ENCODE measurements around the gene NAB2. TPM values are rescaled to one million over a fixed set of nuclear protein-coding genes. Genes with fewer than 3 reads are reported as not detected.
A peak's percentile ranks its signal among the peaks of the same experiment; 100 is the strongest.

NAB2 gene
- total and polyA plus RNA-seq, 9 of the 15 experiments (the other 6 are each of a cell fraction or from before 2014, with no cell fraction given) = 0.45 to 40.9 (median 20.4) TPM

DNA sequence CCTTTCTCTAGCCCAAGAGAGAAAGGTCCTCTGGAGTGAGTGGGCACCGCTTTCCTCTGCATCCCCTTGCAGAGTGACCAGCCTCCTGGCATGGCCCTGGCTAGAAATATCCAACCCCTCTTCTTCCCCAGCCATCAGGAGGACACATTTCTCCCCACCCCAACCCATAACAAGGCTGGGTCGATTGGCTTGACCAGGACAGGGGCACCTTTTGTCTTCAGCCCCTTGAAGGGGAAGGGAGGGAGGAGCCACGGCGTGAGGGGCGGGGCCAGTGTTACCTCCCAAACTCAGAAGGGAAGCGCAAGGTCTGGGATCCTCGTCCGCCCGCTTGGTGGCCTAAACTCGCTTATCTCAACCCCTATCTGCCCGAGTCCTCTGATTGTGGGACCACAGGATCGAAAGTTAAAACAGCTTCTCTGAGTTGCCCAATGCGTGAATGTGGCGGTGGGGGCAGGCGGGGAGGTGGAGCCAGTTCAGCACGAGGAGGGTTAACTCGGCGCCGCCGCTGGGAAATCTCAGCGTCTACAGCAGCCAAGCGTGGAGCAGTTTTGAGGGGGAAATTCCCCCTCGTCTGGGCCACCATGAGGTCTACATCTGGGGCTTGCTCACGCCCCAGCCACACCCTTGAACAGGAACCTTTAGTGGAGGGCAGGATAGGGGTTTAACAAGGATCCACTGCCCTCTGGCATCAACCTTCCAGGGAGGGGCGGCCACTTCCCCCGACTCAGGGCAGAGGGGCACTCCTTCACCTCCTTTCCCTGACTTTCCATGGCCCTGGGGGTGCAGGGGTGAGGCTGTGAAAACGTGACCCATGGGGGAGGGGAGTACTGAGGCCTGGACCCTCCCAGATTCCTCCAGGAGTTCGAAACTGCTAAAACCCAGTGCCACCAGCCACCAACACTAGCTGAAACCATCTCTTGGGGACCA, 21.5 kb downstream of the NAB2 start (continued):
- TF ChIP-seq PATZ1 (CRISPR knock-in tag; IDR thresholded peaks at IDR 0.05; ENCODE audit: borderline replicate concordance) (no peak), CHD1 (IDR thresholded peaks at IDR 0.05; ENCODE audit: low read length) (peak; percentile 67), ZNF212 (CRISPR knock-in tag; IDR thresholded peaks at IDR 0.05) (no peak), EP300 (IDR thresholded peaks at IDR 0.05; ENCODE audit: low read length) (peak; percentile 25; the same call in 1 of the 2 replicates), NR2C1 (IDR thresholded peaks at IDR 0.05) (no peak), NR2C1 (tag; IDR thresholded peaks at IDR 0.05) (0 out of 2 replicates have a peak, but pooled peaks have one; percentile 35), BRD4 (IDR thresholded peaks at IDR 0.05) (no peak), RBM34 (IDR thresholded peaks at IDR 0.05; ENCODE audit: borderline replicate concordance, insufficient read depth, low read length) (no peak), SMARCE1 (IDR thresholded peaks at IDR 0.05) (0 out of 2 replicates have a peak, but pooled peaks have one; percentile 42), ZFP30 (CRISPR knock-in tag; IDR thresholded peaks at IDR 0.05; ENCODE audit: borderline replicate concordance) (no peak), EP400 (IDR thresholded peaks at IDR 0.05) (peak; percentile 18; the same call in 1 of the 2 replicates), MECOM (CRISPR knock-in tag; IDR thresholded peaks at IDR 0.05) (no peak), RAD51 (IDR thresholded peaks at IDR 0.05; ENCODE audit: borderline replicate concordance, low read depth) (no peak), ZNF384 (IDR thresholded peaks at IDR 0.05; ENCODE audit: low read depth, low read length) (no peak), ATF4 (CRISPR knock-in tag; IDR thresholded peaks at IDR 0.05) (0 out of 2 replicates have a peak, but pooled peaks have one; percentile 33), SMAD2 (IDR thresholded peaks at IDR 0.05; ENCODE audit: low read depth, low read length) (no peak), NBN (IDR thresholded peaks at IDR 0.05; ENCODE audit: low read depth) (peak; percentile 52; the same call in 1 of the 2 replicates), SRSF9 (IDR thresholded peaks at IDR 0.05; ENCODE audit: borderline replicate concordance, low read depth, low read length) (no peak), NCOA1 (IDR thresholded peaks at IDR 0.05; ENCODE audit: low read depth) (no peak), RBM14 (IDR thresholded peaks at IDR 0.05; ENCODE audit: borderline replicate concordance, insufficient read depth, low read depth, low read length) (no peak), DPF2 (IDR thresholded peaks at IDR 0.05) (peak; percentile 48), KHSRP (IDR thresholded peaks at IDR 0.05) (no peak)
- TF ChIP-seq, protein P1, sequence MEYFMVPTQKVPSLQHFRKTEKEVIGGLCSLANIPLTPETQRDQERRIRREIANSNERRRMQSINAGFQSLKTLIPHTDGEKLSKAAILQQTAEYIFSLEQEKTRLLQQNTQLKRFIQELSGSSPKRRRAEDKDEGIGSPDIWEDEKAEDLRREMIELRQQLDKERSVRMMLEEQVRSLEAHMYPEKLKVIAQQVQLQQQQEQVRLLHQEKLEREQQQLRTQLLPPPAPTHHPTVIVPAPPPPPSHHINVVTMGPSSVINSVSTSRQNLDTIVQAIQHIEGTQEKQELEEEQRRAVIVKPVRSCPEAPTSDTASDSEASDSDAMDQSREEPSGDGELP (CRISPR knock-in tag; IDR thresholded peaks at IDR 0.05; ENCODE audit: borderline replicate concordance) = 0 out of 2 replicates have a peak, but pooled peaks have one; percentile 26
- TF ChIP-seq, protein P2, sequence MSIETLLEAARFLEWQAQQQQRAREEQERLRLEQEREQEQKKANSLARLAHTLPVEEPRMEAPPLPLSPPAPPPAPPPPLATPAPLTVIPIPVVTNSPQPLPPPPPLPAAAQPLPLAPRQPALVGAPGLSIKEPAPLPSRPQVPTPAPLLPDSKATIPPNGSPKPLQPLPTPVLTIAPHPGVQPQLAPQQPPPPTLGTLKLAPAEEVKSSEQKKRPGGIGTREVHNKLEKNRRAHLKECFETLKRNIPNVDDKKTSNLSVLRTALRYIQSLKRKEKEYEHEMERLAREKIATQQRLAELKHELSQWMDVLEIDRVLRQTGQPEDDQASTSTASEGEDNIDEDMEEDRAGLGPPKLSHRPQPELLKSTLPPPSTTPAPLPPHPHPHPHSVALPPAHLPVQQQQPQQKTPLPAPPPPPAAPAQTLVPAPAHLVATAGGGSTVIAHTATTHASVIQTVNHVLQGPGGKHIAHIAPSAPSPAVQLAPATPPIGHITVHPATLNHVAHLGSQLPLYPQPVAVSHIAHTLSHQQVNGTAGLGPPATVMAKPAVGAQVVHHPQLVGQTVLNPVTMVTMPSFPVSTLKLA (conservative IDR thresholded peaks at IDR 0.05) = peak in 1 of 2 experiments; percentile 58; a peak in 1 of 4 replicates

All from K562 (cell line).